Activated T-helper 1 cell treated with anti-CD3 and anti-CD28 coated beads, Interleukin-12 subunit alpha, Interleukin-12 subunit beta, Interleukin-2, Interleukin-4 antibody, amounts not matched to agents 30 ng/mL and 10 ng/mL and 1 ng/mL, durations not matched to agents 14 hours and 24 hours and 36 hours (primary cell): ENCODE results near the gene TMEM80. TPM values are rescaled to one million over a fixed set of nuclear protein-coding genes. Genes with fewer than 3 reads are reported as not detected.

Experiments used
- total RNA-seq: library from RNA; stranded (reverse); gene quantifications from 2 replicates; pipeline ENCODE4 v1.2.3, GENCODE V29; 2022

Gene TMEM80
- total RNA-seq, 1 donor from 2014 or later: 14.2 TPM

Other genes starting within 250 kb of the TMEM80 start
- gene PTDSS2, start 245.5 kb upstream of the TMEM80 start, total RNA-seq: 31.0 and 33.9 TPM in 2 replicates
- gene RNH1, start 188.6 kb upstream of the TMEM80 start, total RNA-seq: 123 and 126 TPM in 2 replicates
- gene HRAS, start 160.2 kb upstream of the TMEM80 start, total RNA-seq: 76.6 and 88.7 TPM in 2 replicates
- gene LRRC56, start 158.3 kb upstream of the TMEM80 start, total RNA-seq: 1.8 and 2.2 TPM in 2 replicates
- 0.47 and 0.64 TPM in 2 replicates for gene LMNTD2, start 135.1 kb upstream of the TMEM80 start, total RNA-seq
- gene RASSF7, start 134.8 kb upstream of the TMEM80 start, total RNA-seq: 15.9 and 19.8 TPM in 2 replicates
- 58.6 and 59.8 TPM in 2 replicates for gene PHRF1, start 119.3 kb upstream of the TMEM80 start, total RNA-seq
- gene IRF7, start 79.9 kb upstream of the TMEM80 start, total RNA-seq: 56.6 and 63.1 TPM in 2 replicates
- not detected in 2 replicates for gene CDHR5, start 70.9 kb upstream of the TMEM80 start, total RNA-seq
- gene SCT, start 68.6 kb upstream of the TMEM80 start, total RNA-seq: not detected in 2 replicates
- gene DRD4, start 58.5 kb upstream of the TMEM80 start, total RNA-seq: 0.34 and 0.47 TPM in 2 replicates
- 72.2 and 72.7 TPM in 2 replicates for gene DEAF1, start 594 bp upstream of the TMEM80 start, total RNA-seq
- gene EPS8L2, start 10.4 kb downstream of the TMEM80 start, total RNA-seq: 16.8 and 20.2 TPM in 2 replicates
- gene TALDO1, start 51.6 kb downstream of the TMEM80 start, total RNA-seq: 269 and 283 TPM in 2 replicates
- 70.4 and 81.7 TPM in 2 replicates for gene GATD1, start 81.7 kb downstream of the TMEM80 start, total RNA-seq
- 7.1 and 7.2 TPM in 2 replicates for gene CEND1, start 94.3 kb downstream of the TMEM80 start, total RNA-seq
- gene SLC25A22, start 102.5 kb downstream of the TMEM80 start, total RNA-seq: 87.6 and 92.0 TPM in 2 replicates
- 25.2 and 27.9 TPM in 2 replicates for gene PIDD1, start 109.4 kb downstream of the TMEM80 start, total RNA-seq
- gene RPLP2, start 114.2 kb downstream of the TMEM80 start, total RNA-seq: 2,072 and 2,148 TPM in 2 replicates
- 63.3 and 64.0 TPM in 2 replicates for gene PNPLA2, start 123.1 kb downstream of the TMEM80 start, total RNA-seq
- gene CRACR2B, start 132.1 kb downstream of the TMEM80 start, total RNA-seq: 1.1 and 1.3 TPM in 2 replicates
- gene CD151, start 137.1 kb downstream of the TMEM80 start, total RNA-seq: 80.6 and 82.3 TPM in 2 replicates
- 114 and 126 TPM in 2 replicates for gene POLR2L, start 146.7 kb downstream of the TMEM80 start, total RNA-seq
- 12.8 and 13.9 TPM in 2 replicates for gene TSPAN4, start 147.0 kb downstream of the TMEM80 start, total RNA-seq
- 108 and 110 TPM in 2 replicates for gene CHID1, start 215.0 kb downstream of the TMEM80 start, total RNA-seq
- gene AP2A2, start 230.1 kb downstream of the TMEM80 start, total RNA-seq: 49.7 and 60.4 TPM in 2 replicates